Keratinocyte (primary cell): ENCODE data around the gene SCD5. TPM values are rescaled to one million over a fixed set of nuclear protein-coding genes. Genes with fewer than 3 reads are reported as not detected.

Experiments
- DNase-seq: peaks from one replicate; pipeline ENCODE4 v3.0.0-alpha.2; 2011; ENCODE audit warnings: low read depth, missing footprints, low spot score
- FAIRE-seq: peaks from 2 replicates; lab custom pipeline; 2011; peaks lifted over from hg19 to GRCh38; lab: Jason Lieb, UNC
- H2AFZ ChIP-seq: 2 replicates; pipeline ENCODE4 v1.6.0; 2012; ENCODE audit warnings: low read length, control low read depth, inconsistent platforms; ENCODE audit not compliant: control insufficient read depth
- H3K27ac ChIP-seq: 2 replicates; pipeline ENCODE4 v1.5.1; 2011; ENCODE audit warnings: low read length; ENCODE audit not compliant: control insufficient read depth, insufficient read depth
- H3K27me3 ChIP-seq: 3 replicates; pipeline ENCODE4 v1.6.0; 2011; ENCODE audit warnings: low read length; ENCODE audit not compliant: control insufficient read depth, insufficient read depth; ENCODE audit errors: extremely low read depth
- H3K36me3 ChIP-seq, 2 experiments: 2 replicates in 1 of 2; 3 replicates in 1 of 2; pipeline ENCODE4 v1.5.1; 2011; ENCODE audit warnings: low read length in 2 of 2, mild to moderate bottlenecking in 1 of 2; ENCODE audit not compliant: control insufficient read depth in 2 of 2, insufficient read depth in 2 of 2; ENCODE audit errors: extremely low read depth in 1 of 2
- H3K4me1 ChIP-seq: 3 replicates; pipeline ENCODE4 v1.5.1; 2011; ENCODE audit warnings: low read length; ENCODE audit not compliant: control insufficient read depth, insufficient read depth; ENCODE audit errors: extremely low read depth
- H3K4me2 ChIP-seq: 3 replicates; pipeline ENCODE4 v1.6.0; 2011; ENCODE audit warnings: low read depth, low read length; ENCODE audit not compliant: control insufficient read depth, insufficient read depth; ENCODE audit errors: extremely low read depth
- H3K4me3 ChIP-seq, 3 experiments: fragments of 200-600 bp in 1 of 3; sonication (generic) in 1 of 3; 2 replicates in 2 of 3; 3 replicates in 1 of 3; pipeline ENCODE4 v1.5.1; 2011 to 2016; ENCODE audit warnings: low read length in 3 of 3, mild to moderate bottlenecking in 3 of 3, control low read depth in 2 of 3, inconsistent platforms in 1 of 3, low read depth in 1 of 3, mixed read lengths in 1 of 3, mixed run types in 1 of 3, moderate library complexity in 1 of 3; ENCODE audit not compliant: control insufficient read depth in 2 of 3, insufficient read depth in 2 of 3; ENCODE audit errors: extremely low read depth in 1 of 3
- H3K79me2 ChIP-seq: 2 replicates; pipeline ENCODE4 v1.6.0; 2012; ENCODE audit warnings: low read length; ENCODE audit not compliant: control insufficient read depth, insufficient read depth
- H3K9ac ChIP-seq: 3 replicates; pipeline ENCODE4 v1.6.0; 2011; ENCODE audit warnings: low read length; ENCODE audit not compliant: control insufficient read depth, insufficient read depth; ENCODE audit errors: extremely low read depth
- H3K9me1 ChIP-seq: 3 replicates; pipeline ENCODE4 v1.6.0; 2011; ENCODE audit warnings: low read length; ENCODE audit not compliant: control insufficient read depth, insufficient read depth; ENCODE audit errors: extremely low read depth
- H3K9me3 ChIP-seq: 2 replicates; pipeline ENCODE4 v1.5.1; 2012; ENCODE audit warnings: low read depth, low read length; ENCODE audit not compliant: control insufficient read depth
- H4K20me1 ChIP-seq: 3 replicates; pipeline ENCODE4 v1.6.0; 2011; ENCODE audit warnings: low read length; ENCODE audit not compliant: control insufficient read depth, insufficient read depth; ENCODE audit errors: extremely low read depth
- CTCF ChIP-seq, 3 experiments: IDR thresholded peaks in 1 of 3; conservative IDR thresholded peaks in 1 of 3; optimal IDR thresholded peaks in 1 of 3; 2 replicates in 2 of 3; 3 replicates in 1 of 3; pipeline versions ENCODE3 to v1.5.1; 2011; ENCODE audit warnings: low read length in 3 of 3, mild to moderate bottlenecking in 3 of 3, moderate library complexity in 2 of 3, control low read depth in 1 of 3, inconsistent platforms in 1 of 3; ENCODE audit not compliant: insufficient read depth in 2 of 3; ENCODE audit errors: extremely low read depth in 1 of 3
- EZH2 ChIP-seq: IDR thresholded peaks from one replicate; pipeline ENCODE4 v1.6.1; 2012; ENCODE audit warnings: inconsistent platforms, mild to moderate bottlenecking, low read length, moderate library complexity
- dilution Hi-C: fragments of 300-500 bp; cut with MboI; formaldehyde crosslinking; loops from one replicate; pipeline ENCODE4 v1.7.0; 2020; ENCODE audit warnings: low sequenced_read_pairs; ENCODE audit not compliant: extremely low pct_ligation_motif_present
- polyA plus RNA-seq, 5 experiments: library from polyadenylated mRNA; depleted of rRNA in 3 of 5; stranded (reverse) in 3 of 5; stranded (forward) in 1 of 5; unstranded in 1 of 5; fragments of >200 nt; gene quantifications; 1 replicate in 1 of 5; 2 replicates in 3 of 5; 3 replicates in 1 of 5; pipeline versions ENCODE4 v1.2.1 to v1.2.3, GENCODE V29; 2011 to 2012; ENCODE audit warnings: missing spikeins in 2 of 5, low read depth in 1 of 5, low replicate concordance in 1 of 5

The SCD5 gene
- polyA plus RNA-seq, 1 donor (not counting 4 experiments of a cell fraction or from before 2014, with no cell fraction given) = 39.4 TPM

DNA sequence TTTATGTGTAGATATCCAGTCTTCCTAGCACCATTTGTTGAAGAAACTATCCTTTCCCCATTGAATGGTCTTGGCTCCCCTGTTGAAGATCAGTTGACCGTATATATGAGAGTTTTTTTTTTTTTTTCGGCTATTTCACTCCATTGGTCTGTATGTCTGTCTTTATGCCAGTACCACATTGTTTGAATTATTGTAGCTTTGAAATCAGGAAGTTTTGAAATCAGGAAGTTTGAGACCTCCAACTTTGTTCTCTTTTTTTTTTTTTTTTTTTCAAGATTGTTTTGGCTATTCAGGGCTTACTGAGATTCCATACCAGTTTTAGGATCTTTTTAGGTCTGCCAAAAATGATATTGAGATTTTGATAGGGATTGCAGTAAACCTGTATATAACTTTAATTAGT, 4.3 kb upstream of the SCD5 start:
- dilution Hi-C loops = no loop called here
- no peak for DNase-seq
- Histone ChIP-seq H3K4me3 (no peak overlapping the region), H2AFZ (no peak overlapping the region), H4K20me1 (no peaks in the 10 kb centered on the region), H3K27ac (no peak overlapping the region), H3K9me1 (no peaks in the 10 kb centered on the region), H3K9me3 (no peaks in the 10 kb centered on the region), H3K4me2 (no peak overlapping the region), H3K36me3 (no peaks in the 10 kb centered on the region), H3K27me3 (no peaks in the 10 kb centered on the region), H3K9ac (no peak overlapping the region), H3K4me1 (peaks cover 8% of the 10 kb centered on the region), H3K79me2 (peaks cover 3% of the 10 kb centered on the region)
- TF ChIP-seq EZH2 (no peak), CTCF (optimal IDR thresholded peaks at IDR 0.05 in 1 of 3, IDR thresholded peaks at IDR 0.05 in 1 of 3, conservative IDR thresholded peaks at IDR 0.05 in 1 of 3; ENCODE audit: extremely low read depth in 1 of 3, insufficient read depth in 2 of 3, low read length in 3 of 3) (no peak)
- FAIRE-seq = no peak

DNA sequence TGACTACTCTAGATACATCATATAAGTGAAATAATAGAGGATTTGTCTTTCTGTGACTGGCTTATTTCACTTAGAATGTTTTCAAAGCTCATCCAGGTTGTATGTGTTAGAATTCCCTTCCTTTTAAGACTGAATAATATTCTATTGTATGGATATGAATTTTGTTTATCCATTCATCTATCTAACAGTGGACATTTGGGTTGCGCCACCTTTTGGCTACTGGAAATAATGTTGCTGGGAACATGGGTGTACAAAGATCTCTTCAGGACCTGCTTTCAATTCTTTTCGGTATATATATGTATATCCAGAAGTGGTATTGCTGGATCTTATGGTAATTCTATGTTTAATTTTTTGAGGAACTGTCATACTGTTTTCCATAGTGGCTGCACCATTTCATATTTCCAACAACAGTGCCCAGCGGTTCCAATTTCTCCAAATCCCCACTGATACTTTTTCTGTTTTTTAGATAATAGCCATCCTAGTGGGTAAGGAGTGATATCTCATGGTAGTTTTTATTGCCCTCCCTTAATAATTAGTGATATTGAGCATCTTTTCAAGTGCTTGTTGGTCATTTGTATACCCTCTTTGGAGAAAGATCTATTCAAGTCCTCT, 3.4 kb upstream of the SCD5 start:
- DNase-seq (no peak), FAIRE-seq (peak; percentile 43)
- Histone ChIP-seq H3K36me3 (no peaks in the 10 kb centered on the region), H3K27ac (no peak overlapping the region), H2AFZ (no peak overlapping the region), H4K20me1 (no peaks in the 10 kb centered on the region), H3K9me1 (no peaks in the 10 kb centered on the region), H3K9me3 (no peaks in the 10 kb centered on the region), H3K9ac (no peak overlapping the region), H3K4me1 (peaks cover 12% of the 10 kb centered on the region), H3K4me2 (no peak overlapping the region), H3K27me3 (no peaks in the 10 kb centered on the region), H3K4me3 (no peak overlapping the region), H3K79me2 (peaks cover 11% of the 10 kb centered on the region)
- TF ChIP-seq EZH2 (no peak), CTCF (optimal IDR thresholded peaks at IDR 0.05 in 1 of 3, IDR thresholded peaks at IDR 0.05 in 1 of 3, conservative IDR thresholded peaks at IDR 0.05 in 1 of 3; ENCODE audit: extremely low read depth in 1 of 3, insufficient read depth in 2 of 3, low read length in 3 of 3) (peak; percentile 46 to 56 (median 50))
- dilution Hi-C loops = no loop called here
